ENCODE data around the gene CHRD. TPM values are rescaled to one million over a fixed set of nuclear protein-coding genes. Genes with fewer than 3 reads are reported as not detected.

Gene CHRD
- total RNA-seq, 4 donors from 2014 or later = 29.1 to 44.6 (median 34.3) TPM

- no peak for DNase-seq (ENCODE audit: low spot score in 2 of 2)
- Histone ChIP-seq H3K9me3 (no peaks in the 10 kb centered on the region), H3K4me3 (no peak overlapping the region), H3K27me3 (no peaks in the 10 kb centered on the region), H3K27ac (peak overlapping the region; percentile 94 to 100 (median 98)), H3K4me1 (peaks cover 0 to 32% (median 23%) of the 10 kb centered on the region in 4 donors), H3K36me3 (peaks cover 0 to 56% (median 33%) of the 10 kb centered on the region in 3 donors)
- no peak for TF ChIP-seq POLR2A (IDR thresholded peaks at IDR 0.05)
- no peak for TF ChIP-seq EP300 (IDR thresholded peaks at IDR 0.05)
- TF ChIP-seq CTCF (IDR thresholded peaks at IDR 0.05) = no peak
- 67 to 69% methylated on average over 15 of the region's 15 CpGs for WGBS, 2 donors
Measured at GRCh38 chr3:184334470-184335158, 45.2 kb upstream of the CHRD start.

GRCh38 chr3:184335291-184335660, 44.6 kb upstream of the CHRD start:
- WGBS, 2 donors = 58 to 62% methylated on average over 4 of the region's 4 CpGs
- Histone ChIP-seq H3K4me1 (peaks cover 0 to 34% (median 23%) of the 10 kb centered on the region in 4 donors), H3K27ac (peak overlapping the region; percentile 94 to 100 (median 98)), H3K9me3 (no peaks in the 10 kb centered on the region), H3K36me3 (peaks cover 0 to 49% (median 29%) of the 10 kb centered on the region in 3 donors), H3K27me3 (no peaks in the 10 kb centered on the region), H3K4me3 (peak overlapping the region; percentile 63 to 98 (median 89))
- TF ChIP-seq EP300 (IDR thresholded peaks at IDR 0.05) (no peak), CTCF (IDR thresholded peaks at IDR 0.05) (no peak), POLR2A (IDR thresholded peaks at IDR 0.05) (no peak)
- DNase-seq (ENCODE audit: low spot score in 2 of 2) = no peak

GRCh38 chr3:184335661-184336546, 44.0 kb upstream of the CHRD start:
- TF ChIP-seq POLR2A (IDR thresholded peaks at IDR 0.05) (peak; percentile 88 to 97), EP300 (IDR thresholded peaks at IDR 0.05) (peak; percentile 89 to 96), CTCF (IDR thresholded peaks at IDR 0.05) (peak in 1 of 5 experiments; percentile 35)
- DNase-seq (ENCODE audit: low spot score in 2 of 2) = peak; percentile 82 to 90
- WGBS, 2 donors = 0 to 1% methylated on average over 37 to 75 of the region's 77 CpGs

GRCh38 chr3:184336547-184337398, 43.1 kb upstream of the CHRD start:
- peak in 1 of 2 donors; percentile 60 for DNase-seq (ENCODE audit: low spot score in 2 of 2)
- H3K9me3 ChIP-seq = no peaks in the 10 kb centered on the region
- peak overlapping the region; percentile 63 to 98 (median 89) for H3K4me3 ChIP-seq
- 7% methylated on average over 16 of the region's 17 CpGs for WGBS, 2 donors
- peaks cover 0 to 37% (median 23%) of the 10 kb centered on the region in 4 donors for H3K4me1 ChIP-seq
- peaks cover 0 to 41% (median 15%) of the 10 kb centered on the region in 3 donors for H3K36me3 ChIP-seq
- TF ChIP-seq POLR2A (IDR thresholded peaks at IDR 0.05) (peak in 1 of 2 donors; percentile 44), CTCF (IDR thresholded peaks at IDR 0.05) (no peak), EP300 (IDR thresholded peaks at IDR 0.05) (peak; percentile 36 to 80)
- no peaks in the 10 kb centered on the region for H3K27me3 ChIP-seq
- H3K27ac ChIP-seq = peak overlapping the region; percentile 94 to 100 (median 98)

More at GRCh38 chr3:184335661-184336546, 44.0 kb upstream of the CHRD start:
- H3K36me3 ChIP-seq = peaks cover 0 to 43% (median 22%) of the 10 kb centered on the region in 3 donors
- H3K27ac ChIP-seq = peak overlapping the region; percentile 94 to 100 (median 98)
- peaks cover 0 to 34% (median 23%) of the 10 kb centered on the region in 4 donors for H3K4me1 ChIP-seq
- H3K9me3 ChIP-seq = no peaks in the 10 kb centered on the region
- no peaks in the 10 kb centered on the region for H3K27me3 ChIP-seq
- peak overlapping the region; percentile 63 to 98 (median 89) for H3K4me3 ChIP-seq

All from tibial nerve (tissue), 4 donors.